Measurements from ENCODE around the gene GREM2.

- TF ChIP-seq, protein P1, sequence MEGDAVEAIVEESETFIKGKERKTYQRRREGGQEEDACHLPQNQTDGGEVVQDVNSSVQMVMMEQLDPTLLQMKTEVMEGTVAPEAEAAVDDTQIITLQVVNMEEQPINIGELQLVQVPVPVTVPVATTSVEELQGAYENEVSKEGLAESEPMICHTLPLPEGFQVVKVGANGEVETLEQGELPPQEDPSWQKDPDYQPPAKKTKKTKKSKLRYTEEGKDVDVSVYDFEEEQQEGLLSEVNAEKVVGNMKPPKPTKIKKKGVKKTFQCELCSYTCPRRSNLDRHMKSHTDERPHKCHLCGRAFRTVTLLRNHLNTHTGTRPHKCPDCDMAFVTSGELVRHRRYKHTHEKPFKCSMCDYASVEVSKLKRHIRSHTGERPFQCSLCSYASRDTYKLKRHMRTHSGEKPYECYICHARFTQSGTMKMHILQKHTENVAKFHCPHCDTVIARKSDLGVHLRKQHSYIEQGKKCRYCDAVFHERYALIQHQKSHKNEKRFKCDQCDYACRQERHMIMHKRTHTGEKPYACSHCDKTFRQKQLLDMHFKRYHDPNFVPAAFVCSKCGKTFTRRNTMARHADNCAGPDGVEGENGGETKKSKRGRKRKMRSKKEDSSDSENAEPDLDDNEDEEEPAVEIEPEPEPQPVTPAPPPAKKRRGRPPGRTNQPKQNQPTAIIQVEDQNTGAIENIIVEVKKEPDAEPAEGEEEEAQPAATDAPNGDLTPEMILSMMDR (IDR thresholded peaks at IDR 0.05 in 8 of 11, conservative IDR thresholded peaks at IDR 0.05 in 3 of 11), result no peak
- no peak for TF ChIP-seq POLR2A (IDR thresholded peaks at IDR 0.05)
Observed at GRCh38 chr1:240577095-240577494, 34.9 kb downstream of the GREM2 start.
